Measurements from ENCODE around the gene CTIF.

The CTIF gene

DNA sequence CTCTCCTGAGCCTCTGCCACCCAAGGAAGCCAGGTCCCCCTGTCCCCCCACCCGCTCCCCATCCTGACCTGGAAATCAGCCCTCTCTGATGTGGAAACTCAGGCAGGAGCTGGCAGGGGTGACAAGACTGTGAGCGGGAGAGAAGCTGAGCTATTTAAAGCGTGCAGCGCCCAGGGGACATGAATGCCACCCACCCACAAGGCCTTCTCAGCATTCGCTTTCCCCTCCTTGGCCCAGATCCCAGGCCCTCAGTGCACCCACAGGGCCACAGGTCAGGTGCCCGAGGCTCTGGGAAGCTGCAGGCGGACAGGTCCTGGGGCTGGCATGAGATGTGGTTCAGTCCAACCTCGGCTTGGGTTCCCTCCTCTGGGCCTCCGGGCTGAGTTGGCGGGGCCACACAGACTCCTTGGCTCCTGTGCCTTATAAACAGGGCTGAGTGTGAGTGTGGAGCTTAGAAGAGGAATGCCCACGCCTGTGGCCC is 243.6 kb downstream of the CTIF start:
- no peak for FAIRE-seq
- DNase-seq (ENCODE audit: low spot score) = no peak

- no peak for FAIRE-seq
- DNase-seq (ENCODE audit: low spot score) = no peak
Observed at GRCh38 chr18:48783616-48784520, 245.0 kb downstream of the CTIF start.

DNA sequence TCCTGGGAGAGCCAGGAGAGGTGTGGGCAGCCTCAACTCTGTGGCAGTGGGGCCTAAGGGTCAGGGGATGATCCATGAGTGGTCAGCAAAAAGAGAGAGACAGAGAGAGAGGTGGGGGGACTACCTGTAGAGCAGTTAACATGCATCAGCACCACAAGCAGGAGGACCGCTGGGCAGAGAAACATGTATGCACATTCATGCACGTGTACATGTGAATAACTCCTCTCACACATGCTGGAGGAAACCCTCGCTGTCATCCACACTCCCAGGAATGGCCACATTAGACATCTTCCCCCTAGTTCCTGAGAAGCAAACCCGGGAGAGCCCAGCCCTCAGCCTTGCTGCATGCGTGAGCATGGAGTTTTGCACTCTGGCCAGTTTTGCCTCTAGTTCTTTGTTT is 245.8 kb downstream of the CTIF start:
- DNase-seq (ENCODE audit: low spot score) (no peak), FAIRE-seq (no peak)

DNA sequence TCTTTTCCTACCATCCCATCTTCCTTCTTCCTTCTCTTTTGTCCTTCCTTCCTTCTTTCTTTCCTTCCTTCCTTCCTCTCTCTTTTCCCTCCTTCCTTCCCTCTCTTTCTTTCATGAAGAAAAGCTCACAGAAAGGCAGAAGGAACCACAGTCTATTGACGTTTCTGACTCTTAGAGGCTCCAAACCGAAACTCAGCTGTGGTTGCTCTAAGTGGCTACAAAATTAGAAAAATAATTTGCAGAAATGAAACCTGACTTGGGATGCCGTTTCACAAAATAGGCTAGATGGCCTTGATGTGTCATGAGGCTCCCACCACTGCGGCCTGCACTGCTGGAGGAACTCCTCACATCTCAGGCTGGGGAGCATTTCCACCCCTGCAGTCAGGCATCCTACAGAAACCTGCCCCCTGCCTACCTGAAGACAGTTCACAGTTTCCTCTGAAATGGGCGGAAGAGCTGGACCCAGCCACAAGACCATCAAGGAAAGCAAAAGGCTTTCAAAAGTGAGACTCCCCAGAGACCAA is 246.3 kb downstream of the CTIF start:
- no peak for DNase-seq (ENCODE audit: low spot score)
- FAIRE-seq = no peak

DNA sequence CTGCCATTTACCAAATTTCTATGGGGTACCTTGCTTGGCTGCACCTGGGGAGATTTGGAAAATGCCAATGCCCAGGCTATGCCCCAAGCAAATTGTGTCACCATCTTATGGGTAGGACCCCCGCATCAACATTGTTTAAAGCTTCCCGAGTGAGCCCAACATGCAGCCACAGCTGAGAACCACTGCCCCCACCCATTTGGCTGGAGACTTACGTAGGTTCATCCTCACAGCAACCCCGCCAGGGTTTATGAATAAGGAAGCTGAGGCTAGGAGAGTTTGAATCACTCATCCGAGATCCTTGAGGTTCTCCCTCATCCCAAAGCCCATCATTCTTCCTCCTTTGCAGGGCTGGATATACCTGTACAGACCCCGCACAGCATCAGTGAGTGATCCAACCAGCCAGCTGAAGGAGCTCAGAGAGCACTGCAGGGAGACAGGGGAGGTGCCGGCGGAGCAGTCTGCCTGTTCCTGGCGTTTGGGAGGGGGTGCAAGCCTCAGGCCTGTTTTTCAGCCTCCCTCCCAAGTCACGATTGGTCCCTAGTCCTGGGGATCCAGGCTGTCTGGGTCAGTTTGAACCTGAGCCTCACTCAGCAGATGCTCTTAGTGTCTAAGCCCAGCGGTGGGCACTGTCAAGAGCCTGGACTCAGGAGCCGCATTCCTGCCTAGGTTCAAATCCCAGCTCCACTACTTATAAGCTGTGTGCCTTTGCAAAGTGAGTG is 247.1 kb downstream of the CTIF start:
- FAIRE-seq = no peak
- no peak for DNase-seq (ENCODE audit: low spot score)

- no peak for FAIRE-seq
Observed at GRCh38 chr18:48786455-48787202, 247.8 kb downstream of the CTIF start.

DNA sequence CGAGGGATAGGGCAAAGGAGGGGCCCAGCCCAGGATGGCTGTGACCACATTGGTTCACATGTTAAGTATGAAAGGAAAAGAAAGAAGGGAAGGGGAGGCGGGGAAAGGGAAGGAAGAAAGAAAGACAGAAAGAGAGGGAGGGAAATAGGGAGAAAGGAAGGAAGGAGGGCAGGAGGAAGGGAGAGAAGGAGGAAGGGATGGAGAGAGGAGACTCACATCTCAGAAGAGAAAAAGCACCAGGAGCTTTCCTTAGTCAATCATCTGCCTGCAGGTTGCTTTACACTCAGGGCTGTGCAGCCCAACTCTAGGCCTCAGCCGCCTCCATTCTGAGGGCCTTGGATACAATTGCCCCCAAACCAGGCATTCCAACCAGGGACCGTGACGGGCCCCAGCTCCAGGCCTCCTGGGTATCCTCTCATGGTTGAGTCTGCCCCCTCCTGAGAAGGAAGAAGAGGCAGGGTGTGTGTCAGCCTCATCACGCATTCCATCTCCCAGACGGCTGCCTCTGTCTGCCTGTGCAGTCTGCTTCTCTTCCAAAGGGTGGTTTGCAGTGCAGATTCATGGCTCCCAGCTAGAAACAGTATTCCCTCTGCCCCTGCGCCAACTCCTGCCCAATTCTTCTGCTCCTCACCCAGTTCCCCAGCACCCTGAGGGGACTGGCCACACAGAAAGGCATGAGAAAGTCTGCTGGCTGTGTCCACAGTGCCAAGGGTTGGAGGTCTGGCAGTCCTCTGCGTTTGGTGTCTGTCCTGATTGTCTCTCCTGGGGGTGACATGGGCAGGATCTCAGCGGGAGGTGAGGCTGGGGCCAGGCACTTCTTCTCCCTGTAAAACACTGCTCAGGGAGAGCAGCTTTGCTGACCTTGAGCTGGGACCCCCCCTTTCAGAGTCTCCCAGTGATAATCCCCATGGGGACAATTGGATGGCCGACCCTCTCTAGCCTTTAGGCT is 248.6 kb downstream of the CTIF start:
- FAIRE-seq = no peak
- no peak for DNase-seq (ENCODE audit: low spot score)

More at GRCh38 chr18:48786455-48787202, 247.8 kb downstream of the CTIF start:
- no peak for DNase-seq (ENCODE audit: low spot score)

DNA sequence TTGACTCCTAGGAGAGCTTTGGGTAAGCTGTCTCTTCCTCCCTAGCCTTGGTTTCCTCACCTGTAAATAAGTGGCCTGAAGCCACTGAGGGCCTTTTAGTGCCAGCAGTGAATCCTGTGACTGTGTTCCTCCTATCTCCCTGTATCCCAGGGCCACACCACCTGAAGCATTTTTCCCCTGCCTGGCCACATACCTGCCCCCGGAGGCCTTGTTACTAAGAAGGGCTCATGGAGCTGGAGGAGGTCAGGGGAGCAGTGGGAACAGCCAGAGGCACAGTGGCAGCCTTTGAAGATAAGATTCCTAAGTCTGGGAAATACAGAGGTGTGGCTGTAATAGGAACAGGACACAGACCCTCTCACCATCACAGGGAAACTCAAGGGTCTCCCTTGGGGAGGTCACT is 249.5 kb downstream of the CTIF start:
- FAIRE-seq = no peak
- no peak for DNase-seq (ENCODE audit: low spot score)

DNA sequence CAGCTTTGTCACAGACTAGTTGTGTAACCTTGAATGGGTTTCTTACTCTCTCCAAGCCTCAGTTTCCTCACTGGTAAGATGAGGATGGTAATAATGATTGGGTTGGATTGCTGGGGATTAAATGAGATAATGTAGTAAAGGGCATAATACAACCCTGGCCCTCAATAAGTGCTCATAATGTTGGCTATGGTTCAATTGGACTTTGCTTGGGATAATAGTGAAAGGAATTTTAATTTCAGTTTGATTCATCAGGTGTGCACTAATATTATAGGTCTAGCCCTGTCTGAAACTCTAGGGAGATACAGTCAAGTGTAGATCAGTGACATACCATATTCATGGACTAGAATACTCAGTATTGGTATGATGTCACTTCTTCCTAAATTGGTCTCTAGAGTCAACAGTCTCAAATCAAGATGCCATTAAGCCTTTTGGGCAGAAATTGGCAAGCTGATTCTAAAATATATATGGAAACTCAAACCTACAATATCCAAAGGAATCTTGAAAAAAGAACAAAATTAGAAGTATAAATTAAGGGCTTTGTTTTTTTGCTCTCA is 250.5 kb downstream of the CTIF start:
- DNase-seq (ENCODE audit: low spot score) = no peak
- no peak for FAIRE-seq

DNA sequence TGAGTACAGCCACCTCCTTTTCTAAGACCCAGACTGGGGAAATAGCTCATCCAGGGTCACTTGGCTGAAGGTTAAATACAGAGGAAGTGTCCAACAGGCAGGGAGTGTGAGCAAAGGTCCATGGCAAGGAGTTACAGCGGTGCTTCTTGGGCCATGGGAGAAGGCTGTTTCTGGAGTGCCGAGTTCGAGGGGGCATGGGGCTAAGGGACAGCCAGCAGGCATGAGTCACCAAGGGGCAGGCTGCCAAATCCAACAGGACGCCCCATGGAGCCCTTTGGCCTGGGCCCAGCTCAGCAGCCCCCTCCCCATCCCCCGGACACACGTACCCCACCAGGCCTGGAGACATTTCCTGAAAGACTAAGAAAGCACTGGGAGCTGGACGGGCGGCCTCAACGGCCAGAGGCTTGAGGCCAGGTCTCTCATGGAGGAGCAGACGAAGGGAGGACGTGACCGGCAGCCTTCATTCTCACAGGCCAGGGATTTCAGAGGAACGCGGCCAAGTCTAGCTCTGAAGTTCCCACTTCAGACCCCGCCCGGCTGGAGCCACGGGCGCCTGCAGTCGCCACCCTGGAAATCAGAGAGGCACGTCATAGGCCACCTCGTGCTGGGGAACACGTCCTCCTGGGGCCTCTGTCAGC is 251.5 kb downstream of the CTIF start:
- FAIRE-seq = no peak
- peak; percentile 13 for DNase-seq (ENCODE audit: low spot score)

DNA sequence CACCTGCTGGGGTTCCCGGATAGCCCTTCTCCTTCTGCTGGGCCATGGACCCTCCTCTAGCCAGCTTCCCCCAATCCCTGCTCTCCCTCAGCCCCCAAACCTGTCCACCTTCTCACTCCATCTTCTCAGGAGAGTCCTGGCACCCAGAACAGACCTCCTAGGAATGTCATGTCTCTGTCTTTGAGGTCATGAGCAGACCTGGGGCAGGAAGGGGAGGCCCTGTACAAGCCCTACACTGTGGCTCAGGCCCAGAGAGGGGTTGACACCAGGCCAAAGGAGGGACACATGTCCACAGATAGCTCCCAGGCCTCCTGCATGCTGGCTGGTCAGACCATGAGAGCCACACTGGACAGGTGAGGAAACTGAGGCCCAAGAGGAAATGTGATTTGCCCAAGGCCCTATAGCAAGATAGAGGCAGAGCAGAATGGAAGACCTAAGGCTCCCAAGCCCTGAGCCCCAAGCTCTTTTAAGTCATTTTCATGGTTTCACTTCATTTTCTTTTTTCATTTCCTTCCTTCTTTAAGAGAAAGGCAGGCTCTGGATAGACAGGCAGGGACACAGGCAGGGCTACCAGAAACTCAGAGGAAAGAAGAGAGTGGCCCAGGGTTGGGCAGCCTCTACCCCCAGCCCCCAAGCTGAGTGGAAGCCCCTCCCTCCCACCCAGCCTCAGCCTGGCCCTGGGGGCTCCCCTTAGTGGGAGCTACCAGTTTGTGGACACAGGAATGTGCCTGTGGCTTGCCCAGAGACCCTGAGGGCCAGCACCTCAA is 252.2 kb downstream of the CTIF start:
- DNase-seq (ENCODE audit: low spot score) = no peak
- FAIRE-seq = no peak

DNA sequence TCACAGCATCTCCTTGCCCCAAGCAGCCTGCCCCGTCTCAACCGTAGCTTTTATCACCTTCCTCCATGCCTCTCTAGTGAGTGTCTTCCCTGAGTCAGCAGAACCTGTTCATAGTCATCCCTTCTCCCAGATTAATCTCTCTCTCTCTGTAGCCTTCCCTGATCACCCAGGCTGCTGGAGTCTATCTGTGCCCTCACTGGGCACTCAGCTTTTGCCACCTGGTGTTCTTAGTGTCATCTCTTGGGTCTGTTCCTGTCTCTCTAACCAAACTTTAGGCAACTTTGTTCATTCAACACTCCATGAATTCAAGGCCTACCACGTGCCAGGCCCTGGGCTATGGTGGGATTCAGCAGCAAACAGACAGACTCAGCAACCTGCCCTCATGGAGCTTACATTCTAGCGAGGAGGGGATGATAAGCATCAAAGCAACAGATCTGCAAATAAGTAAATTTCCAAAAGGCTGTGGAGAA is 252.8 kb downstream of the CTIF start:
- FAIRE-seq = no peak
- no peak for DNase-seq (ENCODE audit: low spot score)

GRCh38 chr18:48792141-48792540 is 253.3 kb downstream of the CTIF start:
- FAIRE-seq = no peak
- no peak for DNase-seq (ENCODE audit: low spot score)

GRCh38 chr18:48792611-48793380 is 254.0 kb downstream of the CTIF start:
- no peak for FAIRE-seq
- no peak for DNase-seq (ENCODE audit: low spot score)

DNA sequence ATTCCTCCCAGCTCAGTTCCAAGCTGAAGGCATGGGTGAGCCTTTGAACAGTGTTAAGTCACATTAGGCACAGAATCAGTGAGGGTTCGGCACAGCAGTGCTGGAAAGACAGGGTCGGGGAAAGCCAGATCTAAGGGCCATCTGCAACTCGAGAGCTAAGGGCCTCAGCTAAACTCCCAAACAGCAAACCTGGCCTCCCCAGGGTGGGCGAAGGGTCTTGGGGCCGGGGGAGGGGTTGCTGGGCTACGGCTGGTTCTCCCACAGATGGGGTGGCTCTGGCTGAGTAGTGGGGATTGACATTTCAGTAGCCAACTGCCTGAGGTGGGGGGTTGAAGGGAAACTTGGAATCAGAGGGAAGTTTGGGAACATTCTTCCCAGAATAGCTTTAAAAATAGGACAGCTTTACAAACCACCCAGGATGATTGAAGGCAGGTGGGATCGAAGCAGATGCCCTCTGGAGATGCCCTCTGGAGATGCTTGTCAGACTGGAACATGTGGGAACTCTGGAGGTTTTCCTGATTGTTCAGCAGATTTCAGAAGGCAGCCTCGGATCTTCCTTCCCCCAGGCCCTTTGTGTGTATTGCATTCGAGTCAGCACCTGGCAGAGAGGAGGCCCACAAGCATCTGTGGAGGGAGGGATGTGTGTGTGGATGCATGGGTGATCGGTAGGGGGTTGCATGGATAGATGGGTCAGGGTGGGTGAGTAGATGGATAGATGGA is 255.6 kb downstream of the CTIF start:
- DNase-seq (ENCODE audit: low spot score) = no peak
- FAIRE-seq = no peak

- no peak for DNase-seq (ENCODE audit: low spot score)
- FAIRE-seq = no peak
Observed at GRCh38 chr18:48795696-48796095, 256.9 kb downstream of the CTIF start.

DNA sequence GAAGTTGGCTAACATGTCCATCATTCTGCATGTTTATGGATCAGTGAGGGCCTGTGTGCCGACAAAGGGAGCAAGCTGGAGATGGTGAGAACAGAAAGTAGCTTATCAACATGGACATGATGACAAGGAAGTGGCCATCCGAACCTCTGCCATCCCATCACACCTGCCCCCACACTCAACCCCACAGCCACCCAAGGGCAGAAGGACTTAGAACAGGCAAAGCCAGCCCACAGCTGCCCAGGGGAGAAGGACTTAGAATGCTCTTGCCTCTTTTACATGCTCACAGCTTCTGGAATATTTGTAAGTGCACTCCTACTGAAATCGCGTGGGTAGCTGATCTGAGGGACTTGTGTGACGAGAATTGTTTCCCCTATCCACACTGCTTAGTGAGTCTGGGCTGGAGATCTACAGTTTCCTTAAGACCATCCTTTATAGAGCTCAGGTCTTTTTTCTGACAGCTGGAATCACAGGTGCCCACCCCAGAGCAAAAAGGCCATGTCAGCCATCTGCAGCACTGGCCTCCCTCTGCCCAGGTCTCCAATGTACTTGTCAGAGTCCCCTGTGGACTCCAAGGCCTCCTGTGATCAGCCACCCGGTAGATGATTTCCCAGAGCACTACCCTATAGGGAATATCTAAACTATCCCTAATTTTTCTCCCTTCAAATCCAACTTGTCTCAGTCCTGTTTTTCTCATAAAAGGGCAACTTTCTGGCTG is 257.8 kb downstream of the CTIF start:
- FAIRE-seq = no peak
- DNase-seq (ENCODE audit: low spot score) = no peak
